Astrocyte (in vitro differentiated cells and primary cell): ENCODE measurements around the gene KRTAP1-1.

Source experiments
- CTCF ChIP-seq: IDR thresholded peaks from 2 replicates; pipeline ENCODE4 v1.5.1; 2011; ENCODE audit warnings: low read depth, mild to moderate bottlenecking, inconsistent platforms, low read length, moderate library complexity; ENCODE audit not compliant: insufficient read depth
- EZH2 ChIP-seq: IDR thresholded peaks from 2 replicates; pipeline ENCODE4 v1.6.1; 2012; ENCODE audit warnings: mild to moderate bottlenecking, low read length, inconsistent platforms; ENCODE audit not compliant: insufficient read depth

- no peak for TF ChIP-seq EZH2
- TF ChIP-seq CTCF: no peak
Measured at GRCh38 chr17:40995116-40995515, 46.1 kb downstream of the KRTAP1-1 start.
